HCEC 1CT (cell line): ENCODE measurements around the gene ADM2.

Experiments used
- DNase-seq: peaks from one replicate; pipeline ENCODE4 v3.0.0-alpha.2; 2017

The ADM2 gene

DNA sequence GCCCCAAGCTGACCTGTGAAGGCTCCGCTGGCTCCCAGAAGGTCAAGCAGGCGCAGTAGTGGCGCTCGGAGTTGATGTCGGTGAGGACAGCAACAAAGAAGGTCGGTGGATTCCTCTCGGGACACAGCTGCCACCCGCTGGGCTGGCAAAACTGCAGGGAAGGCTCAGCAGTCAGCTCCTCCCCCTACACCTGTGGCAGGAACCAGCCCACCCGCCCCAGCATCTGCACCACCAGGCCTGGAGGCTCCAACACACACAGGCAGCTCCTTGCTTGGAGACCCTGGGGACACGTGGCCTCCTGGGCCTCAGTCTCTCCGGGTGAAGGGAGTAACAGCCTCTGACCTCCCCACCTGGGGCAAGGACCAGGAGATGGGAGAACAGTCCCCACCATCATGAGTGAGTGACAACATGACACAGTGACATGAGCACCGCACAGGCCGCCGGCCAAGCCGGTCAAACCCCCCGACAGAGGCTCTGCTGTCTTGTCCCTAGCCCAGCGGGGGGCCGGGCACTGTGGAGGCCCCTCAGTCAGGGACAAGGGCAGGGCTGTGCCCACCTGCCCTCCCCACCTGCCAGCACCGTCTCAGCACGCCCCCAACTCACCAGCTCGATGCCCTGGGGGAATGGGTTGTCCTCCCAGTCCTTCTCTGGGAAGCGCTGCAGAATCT lies 13.4 kb upstream of the ADM2 start:
- no peak for DNase-seq

- no peak for DNase-seq
These were observed 12.7 kb upstream of the ADM2 start for GRCh38 chr22:50468626-50469025.

GRCh38 chr22:50469377-50470305 lies 11.7 kb upstream of the ADM2 start:
- no peak for DNase-seq

- no peak for DNase-seq
These were observed 10.9 kb upstream of the ADM2 start for GRCh38 chr22:50470491-50470890.

DNA sequence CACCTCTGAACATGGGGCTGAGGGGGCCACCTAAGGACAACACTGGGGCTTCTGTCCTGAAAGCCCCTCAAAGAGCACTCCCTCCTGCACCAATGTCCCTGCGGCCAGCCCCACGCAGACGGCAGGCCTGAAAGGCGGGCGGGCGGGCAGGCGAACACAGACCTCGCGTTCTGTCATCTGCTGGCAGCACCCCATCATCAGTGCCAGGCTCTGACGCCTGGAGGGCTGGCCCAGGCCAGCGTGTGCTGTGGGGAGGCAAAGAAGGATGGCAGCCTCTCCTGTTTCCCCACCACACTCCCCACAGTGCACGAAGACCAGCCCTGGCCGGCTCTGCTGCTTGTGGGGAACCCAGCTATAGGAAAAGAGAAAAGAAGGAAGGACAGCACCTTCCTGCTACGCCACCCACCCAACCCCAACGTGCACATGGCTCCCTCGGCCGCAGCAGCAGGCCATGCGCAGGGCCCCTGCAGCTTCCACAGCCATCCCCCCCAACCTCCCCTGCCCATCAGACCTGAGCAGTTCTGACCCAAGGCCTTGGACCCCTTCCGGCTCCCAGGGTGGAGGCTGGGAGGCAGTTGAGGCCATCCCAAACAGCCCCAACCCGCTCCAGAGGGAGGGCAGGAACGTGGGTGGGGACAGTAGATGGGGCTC lies 10.0 kb upstream of the ADM2 start:
- no peak for DNase-seq

GRCh38 chr22:50471962-50472361 lies 9.4 kb upstream of the ADM2 start:
- no peak for DNase-seq

- no peak for DNase-seq
These were observed 8.3 kb upstream of the ADM2 start for GRCh38 chr22:50473088-50473487.

- peak; percentile 24 for DNase-seq
These were observed 7.3 kb upstream of the ADM2 start for GRCh38 chr22:50473855-50474671.

- DNase-seq = peak; percentile 88
These were observed 6.4 kb upstream of the ADM2 start, which contains the start of gene SBF1 for GRCh38 chr22:50474710-50475651. Gene SBF1, minus strand, starts transcription at chr22:50475035. Its CDS starts 195 bp downstream, at chr22:50474840.

GRCh38 chr22:50475652-50476002 lies 5.7 kb upstream of the ADM2 start:
- no peak for DNase-seq

- no peak for DNase-seq
These were observed 4.5 kb upstream of the ADM2 start for GRCh38 chr22:50476868-50477267.

DNA sequence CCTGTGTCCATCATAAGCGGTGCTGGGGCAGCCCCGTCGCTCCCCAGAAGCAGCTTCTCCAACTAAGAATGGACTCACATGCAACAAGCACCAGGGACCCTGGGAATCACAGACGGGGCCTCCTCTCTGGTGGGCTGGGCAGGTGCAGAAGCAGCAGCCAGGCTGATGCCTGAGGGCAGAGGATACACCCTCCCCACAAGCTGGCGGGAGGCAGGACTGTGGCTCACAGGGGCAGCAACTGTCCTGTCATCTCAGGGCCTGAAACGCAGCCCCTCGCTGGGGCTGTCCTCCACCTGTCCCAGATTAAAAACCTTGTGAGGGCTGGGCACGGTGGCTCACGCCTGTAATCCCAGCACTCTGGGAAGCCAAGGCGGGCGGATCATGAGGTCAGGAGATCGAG lies 3.4 kb upstream of the ADM2 start:
- DNase-seq = no peak

DNA sequence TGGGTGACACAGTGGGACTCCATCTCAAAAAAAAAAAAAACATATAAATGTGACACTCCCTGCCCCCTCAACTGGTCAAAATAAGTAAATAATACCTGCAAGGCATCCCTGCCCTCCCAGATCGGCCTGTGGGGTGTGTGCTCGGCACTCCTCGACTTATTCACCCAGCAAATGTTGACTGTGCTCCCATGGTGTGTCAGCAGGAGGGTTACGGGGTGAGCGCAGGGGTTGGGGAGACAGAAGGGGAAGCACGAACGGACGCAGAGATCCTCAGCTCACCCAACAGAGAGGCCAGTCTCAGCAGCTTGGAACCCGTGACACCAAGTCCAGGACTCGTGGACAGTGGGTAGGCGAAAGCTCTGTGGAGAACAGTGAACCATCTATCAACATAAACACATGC lies 1.6 kb upstream of the ADM2 start:
- DNase-seq = no peak

- no peak for DNase-seq
These were observed 301 bp upstream of the ADM2 start for GRCh38 chr22:50481045-50481439.

GRCh38 chr22:50482107-50483074 lies 1.0 kb downstream of the ADM2 start:
- no peak for DNase-seq

DNA sequence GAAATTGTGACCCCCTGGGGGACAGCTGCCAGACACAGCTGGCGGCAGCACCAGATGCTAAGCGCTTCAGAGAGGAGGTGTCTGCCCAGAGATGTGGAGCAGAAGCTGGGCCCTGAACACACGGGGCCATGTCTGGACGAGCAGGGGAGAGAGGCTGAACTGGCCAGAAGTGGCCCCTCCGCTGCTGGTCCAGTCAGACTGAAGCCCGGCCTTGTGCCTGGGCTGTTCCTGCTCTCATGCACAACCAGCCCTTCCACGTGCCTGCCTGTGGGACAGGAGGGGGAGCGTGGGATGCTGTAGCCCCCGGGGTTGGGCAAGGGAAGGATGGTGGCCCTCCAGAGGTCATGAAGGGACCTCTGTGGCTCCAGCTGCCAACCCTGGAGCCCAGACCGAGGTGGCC lies 1.8 kb downstream of the ADM2 start:
- DNase-seq = no peak

- no peak for DNase-seq
These were observed 2.2 kb downstream of the ADM2 start for GRCh38 chr22:50483556-50483955.

DNA sequence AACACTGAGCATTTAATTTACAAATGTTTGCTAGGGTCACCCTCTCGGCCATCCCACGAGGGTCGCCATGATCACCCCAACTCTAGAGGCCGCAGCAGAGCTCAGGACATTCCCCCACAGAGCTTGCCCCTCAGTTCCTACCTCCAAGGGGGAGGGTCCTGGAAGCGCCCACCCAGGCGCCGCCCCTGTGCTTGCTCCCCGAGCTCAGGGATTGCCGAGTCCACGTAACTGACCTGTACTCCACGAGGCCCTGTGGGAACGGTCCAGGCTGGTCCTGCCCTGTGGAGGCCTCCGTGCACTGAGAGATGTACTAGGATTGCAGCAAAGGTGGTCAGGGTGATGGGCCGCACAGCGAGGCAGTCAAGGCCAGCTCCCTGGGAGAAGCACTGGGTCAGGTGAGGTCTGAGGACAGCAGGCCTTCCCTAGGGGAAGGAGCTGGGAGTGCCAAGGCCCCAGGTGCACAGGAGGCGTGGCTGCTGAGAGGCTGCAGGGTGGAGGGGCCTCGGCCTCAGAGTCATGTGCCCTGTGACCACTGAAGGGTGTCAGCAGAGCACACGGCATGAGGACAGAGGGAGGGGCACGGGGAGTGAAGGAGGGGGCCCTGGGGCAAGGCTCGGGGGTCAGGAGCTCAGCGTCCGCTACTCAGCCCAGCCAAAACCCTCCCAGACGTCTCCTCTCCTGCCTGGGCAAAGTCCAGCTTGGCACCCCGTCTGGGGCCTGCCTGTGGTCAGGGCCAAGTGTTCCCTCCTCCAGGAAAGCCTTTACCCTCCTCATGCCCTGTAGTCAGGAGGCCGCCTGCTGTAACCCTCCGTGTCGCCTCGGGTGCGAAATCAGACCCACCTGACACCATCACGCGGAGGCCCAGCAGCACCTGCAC lies 2.9 kb downstream of the ADM2 start:
- no peak for DNase-seq
